A204.1 (cell line): ENCODE data around the gene SPINK13.
"Not testable (repeated sequence)": the region's sequence is repeated elsewhere in the genome, so short reads cannot be mapped to it uniquely, and the experiment has no call there.

Source experiments
- FAIRE-seq: peaks from 2 replicates; lab custom pipeline; 2012; peaks lifted over from hg19 to GRCh38; lab: Jason Lieb, UNC

SPINK13 gene, protein sequence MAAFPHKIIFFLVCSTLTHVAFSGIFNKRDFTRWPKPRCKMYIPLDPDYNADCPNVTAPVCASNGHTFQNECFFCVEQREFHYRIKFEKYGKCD

GRCh38 chr5:148268566-148268965 lies at the start of gene SPINK13:
TSS of gene SPINK13 (plus strand) at chr5:148268794. CDS start at chr5:148270073, 1,279 bp downstream.
- FAIRE-seq = no peak

- FAIRE-seq = no peak
Observed at GRCh38 chr5:148221508-148221907, 47.1 kb upstream of the SPINK13 start.

GRCh38 chr5:148224117-148224742 lies 44.4 kb upstream of the SPINK13 start:
- FAIRE-seq = no peak

- FAIRE-seq = no peak
Observed at GRCh38 chr5:148228392-148228984, 40.1 kb upstream of the SPINK13 start.

DNA sequence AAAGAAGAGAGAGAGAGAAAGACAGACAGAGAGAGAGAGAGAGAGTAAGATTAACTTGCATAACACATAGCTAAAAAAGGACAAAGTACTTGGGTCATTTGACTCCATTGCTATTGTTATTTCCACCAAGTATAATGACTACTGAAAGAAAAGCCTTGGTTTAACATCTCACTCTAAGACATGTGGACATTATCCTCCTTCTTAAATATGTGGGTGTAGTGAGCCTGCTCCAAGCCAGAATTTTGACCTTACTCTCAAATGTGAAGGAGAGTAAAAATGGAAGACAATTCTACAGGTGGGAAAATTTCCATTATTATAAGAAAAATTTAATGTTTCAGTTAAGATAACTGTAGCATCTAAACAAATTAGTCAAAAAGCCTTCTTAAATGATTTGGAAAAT lies 38.8 kb upstream of the SPINK13 start:
- no peak for FAIRE-seq

DNA sequence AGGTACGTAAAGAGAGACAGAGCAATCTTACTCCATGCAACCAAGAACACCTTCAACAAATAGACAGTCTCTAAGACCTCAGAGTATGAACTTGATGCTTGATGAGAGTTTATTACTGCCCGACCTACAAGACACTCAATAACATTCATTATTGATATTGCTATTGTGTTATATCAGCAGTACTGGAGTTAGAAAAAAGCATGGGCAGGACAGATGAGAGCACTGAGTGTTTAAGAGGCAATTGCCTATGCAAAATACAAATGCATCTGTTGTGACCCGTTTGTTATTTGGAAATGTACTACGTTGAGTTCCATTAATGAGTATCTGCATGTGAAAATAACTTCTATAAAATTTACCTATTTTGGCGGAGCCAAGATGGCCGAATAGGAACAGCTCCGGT lies 38.4 kb upstream of the SPINK13 start:
- no peak for FAIRE-seq

DNA sequence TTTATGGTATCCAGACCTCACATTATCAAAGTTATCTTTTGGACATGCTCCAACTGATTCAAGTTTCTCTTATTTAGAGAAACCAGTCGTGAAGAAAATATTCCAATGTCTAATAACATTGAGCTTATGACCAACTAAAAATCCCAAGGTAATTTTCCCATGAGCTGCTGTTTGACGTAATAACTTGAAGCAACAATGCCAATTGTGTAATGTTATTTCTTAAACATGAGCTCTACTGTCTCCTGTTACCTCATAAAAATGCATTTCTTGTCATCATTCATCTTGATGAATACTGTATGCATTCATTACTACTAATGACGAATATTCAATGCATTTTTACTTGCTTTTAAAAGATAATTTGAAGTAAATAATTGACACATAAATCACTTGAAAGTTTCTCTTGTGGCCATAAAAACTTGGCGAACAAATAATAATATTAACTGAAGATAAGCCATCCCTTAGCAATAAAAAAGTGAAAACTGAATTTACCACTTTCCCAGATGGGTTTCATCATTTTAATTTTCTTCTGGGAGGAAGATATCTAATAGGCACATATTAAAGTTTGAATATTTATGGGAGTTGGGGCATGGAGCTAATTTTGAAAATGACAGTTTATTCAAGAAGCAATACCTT lies 30.7 kb upstream of the SPINK13 start:
- no peak for FAIRE-seq

DNA sequence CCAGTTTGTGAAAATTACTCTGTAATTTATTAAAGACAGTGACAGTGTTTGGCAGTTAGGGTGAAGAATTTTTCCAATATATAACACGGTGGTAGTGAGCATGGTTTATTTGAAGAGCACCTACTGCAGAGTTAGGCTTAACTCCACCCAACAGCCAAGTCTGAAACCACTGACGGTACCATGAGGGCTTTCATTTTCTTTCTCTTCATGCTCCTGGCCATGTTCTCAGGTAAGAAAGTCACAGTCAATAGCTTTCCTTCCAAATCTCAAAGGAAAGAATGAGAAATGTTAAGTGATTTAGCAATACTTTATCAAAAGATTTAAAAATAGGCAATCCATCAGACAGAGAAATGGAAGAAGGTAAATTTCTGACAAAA lies 30.2 kb upstream of the SPINK13 start, which contains the start of gene MARCOL:
TSS of gene MARCOL (plus strand) at position 108 of the 377 bp plus-strand sequence. CDS start at position 181, 73 bp downstream.
- no peak for FAIRE-seq

DNA sequence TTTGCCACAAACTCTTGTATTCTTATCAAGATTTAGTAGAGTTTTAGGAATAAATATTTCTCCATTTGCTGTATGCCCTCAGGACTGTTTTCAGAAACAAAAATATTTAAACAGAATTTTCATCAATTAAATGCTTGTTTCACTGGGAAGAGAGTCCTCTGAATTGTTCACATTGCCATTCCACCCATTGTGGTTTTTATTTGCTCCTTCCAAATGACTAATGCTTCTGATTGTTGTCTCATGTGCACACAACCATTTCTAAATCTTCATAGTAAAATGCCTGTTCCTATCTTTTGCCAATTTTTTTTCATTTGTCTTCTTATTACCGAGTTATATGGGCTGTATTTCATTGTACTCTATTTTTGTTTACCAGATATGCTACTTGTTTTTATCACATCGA lies 19.7 kb upstream of the SPINK13 start:
- no peak for FAIRE-seq

- no peak for FAIRE-seq
Observed at GRCh38 chr5:148255456-148255855, 13.1 kb upstream of the SPINK13 start.

- FAIRE-seq = no peak
Observed at GRCh38 chr5:148259288-148259687, 9.3 kb upstream of the SPINK13 start.

GRCh38 chr5:148261221-148261620 lies 7.4 kb upstream of the SPINK13 start:
- no peak for FAIRE-seq

DNA sequence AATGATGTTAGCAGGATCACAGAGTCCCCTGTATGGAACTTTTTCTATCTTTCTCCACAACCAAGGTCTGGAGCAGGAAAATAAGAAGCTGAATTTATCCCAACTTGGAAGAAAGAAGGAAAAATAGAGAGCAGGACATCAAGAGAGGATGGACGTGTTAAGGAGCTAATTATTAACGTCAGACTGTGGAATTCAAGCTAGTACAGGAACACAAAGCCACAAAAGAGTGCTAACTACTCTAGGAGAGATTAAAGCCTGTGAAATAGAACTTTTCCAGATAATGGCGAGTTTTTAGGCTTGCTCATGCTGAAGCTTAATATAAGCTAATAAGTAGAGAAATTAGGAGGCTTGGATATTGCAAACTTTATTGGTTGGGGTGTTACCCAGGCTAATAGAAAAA lies 632 bp upstream of the SPINK13 start:
- FAIRE-seq = no peak

DNA sequence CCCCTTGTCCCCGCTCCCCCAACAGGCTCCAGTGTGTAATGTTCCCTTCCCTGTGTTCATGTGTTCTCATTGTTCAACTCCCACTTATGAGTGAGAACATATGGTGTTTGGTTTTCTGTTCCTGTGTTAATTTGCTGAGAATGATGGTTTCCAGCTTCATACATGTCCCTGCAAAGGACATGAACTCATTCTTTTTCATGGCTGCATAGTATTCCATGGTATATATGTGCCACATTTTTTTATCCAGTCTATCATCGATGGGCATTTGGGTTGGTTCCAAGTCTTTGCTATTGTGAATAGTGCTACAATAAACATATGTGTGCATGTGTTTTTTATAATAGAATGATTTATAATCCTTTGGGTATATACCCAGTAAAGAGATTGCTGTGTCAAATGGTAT lies 6.5 kb downstream of the SPINK13 start:
- not testable (repeated sequence) for FAIRE-seq

GRCh38 chr5:148280893-148281292 lies 12.3 kb downstream of the SPINK13 start:
- FAIRE-seq = not testable (repeated sequence)

- FAIRE-seq = not testable (repeated sequence)
Observed at GRCh38 chr5:148281336-148281735, 12.7 kb downstream of the SPINK13 start.

DNA sequence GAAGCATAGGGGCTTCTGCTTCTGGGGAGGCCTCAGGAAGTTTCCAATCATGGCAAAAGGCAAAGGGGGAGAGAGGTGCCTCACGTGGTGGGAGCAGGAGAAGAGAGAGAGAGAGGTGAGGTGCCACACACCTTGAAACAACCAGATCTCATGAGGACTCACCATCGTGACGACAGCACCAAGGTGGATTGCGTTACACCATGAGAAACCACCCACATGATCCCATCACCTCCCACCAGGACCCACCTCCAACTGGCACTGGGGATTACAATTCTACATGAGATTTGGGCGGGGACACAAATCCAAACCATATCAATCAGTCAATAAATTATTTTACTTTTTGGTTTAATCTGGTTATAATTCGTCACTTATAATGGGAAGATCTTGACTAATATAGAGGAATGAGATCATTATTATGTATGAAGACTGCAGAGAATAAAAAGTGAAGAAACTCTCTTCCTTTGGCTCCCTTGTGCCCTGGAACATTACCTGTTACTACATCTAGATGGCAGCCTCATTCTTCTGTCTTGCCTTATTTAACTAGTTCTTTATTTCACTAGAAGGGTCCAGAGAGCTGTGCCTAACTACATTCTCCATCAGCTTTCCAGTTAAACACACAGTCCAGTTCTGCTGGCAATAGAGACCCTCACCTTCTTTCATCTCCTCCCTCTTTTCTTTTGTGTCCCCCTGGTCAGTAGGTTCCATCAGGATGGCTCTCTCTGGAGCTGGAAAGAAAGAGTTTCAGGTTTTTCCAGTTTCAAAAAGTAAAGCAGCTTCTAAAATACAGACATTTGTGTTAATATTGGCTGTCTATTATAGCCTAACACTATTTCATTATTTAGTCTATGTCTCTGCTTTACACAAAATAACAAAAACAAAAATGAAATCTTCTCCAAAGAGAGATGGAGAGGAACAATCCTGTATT lies 21.9 kb downstream of the SPINK13 start:
- no peak for FAIRE-seq

- FAIRE-seq = no peak
Observed at GRCh38 chr5:148297731-148298130, 29.1 kb downstream of the SPINK13 start.

DNA sequence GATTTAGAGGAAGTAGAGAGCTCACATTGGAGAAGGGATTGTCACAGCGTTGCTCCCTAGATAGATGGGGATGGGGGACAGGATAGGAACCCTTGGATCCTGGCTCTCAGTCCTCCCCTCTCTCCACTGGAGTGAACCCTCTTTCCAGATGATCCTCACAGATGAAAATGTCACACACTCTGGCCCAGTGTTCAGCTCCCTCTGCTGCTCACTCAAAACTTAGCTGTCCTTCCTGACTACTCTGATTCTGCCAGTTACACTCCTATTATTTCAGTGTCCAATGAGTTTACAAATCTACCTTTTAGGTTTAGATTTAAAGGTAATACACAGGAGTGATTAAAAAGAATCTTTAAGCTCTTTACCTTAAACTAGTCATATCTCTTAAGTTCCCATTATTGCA lies 37.9 kb downstream of the SPINK13 start:
- no peak for FAIRE-seq

GRCh38 chr5:148309019-148309418 lies 40.4 kb downstream of the SPINK13 start:
- FAIRE-seq = no peak

- no peak for FAIRE-seq
Observed at GRCh38 chr5:148309746-148310145, 41.2 kb downstream of the SPINK13 start.

DNA sequence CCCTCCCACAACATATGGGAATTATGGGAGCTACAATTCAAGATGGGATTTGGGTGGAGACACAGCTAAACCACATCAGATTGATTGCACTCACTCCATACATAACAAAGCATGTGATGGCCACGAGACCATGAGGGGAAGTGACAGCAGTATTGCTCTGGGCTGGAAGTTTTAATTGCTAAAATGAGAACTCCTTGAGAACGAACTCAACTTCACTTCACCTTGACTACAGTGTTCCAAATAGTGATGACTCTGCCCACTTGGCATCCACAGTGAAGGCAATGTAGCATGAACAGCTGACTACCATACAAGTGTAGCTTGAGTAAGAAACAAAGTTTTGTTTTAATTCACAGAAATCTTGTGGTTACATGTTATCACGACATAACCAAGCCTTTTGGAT lies 42.9 kb downstream of the SPINK13 start:
- FAIRE-seq = no peak
